ENCODE data around the gene TCP11L2.

- TF ChIP-seq TCF7L2 (IDR thresholded peaks at IDR 0.05; ENCODE audit: low read depth, low read length) (no peak), ZC3H11A (IDR thresholded peaks at IDR 0.05; ENCODE audit: low read depth, low read length) (no peak), NR2C2 (CRISPR knock-in tag; IDR thresholded peaks at IDR 0.05) (no peak), NR2C2 (tag; IDR thresholded peaks at IDR 0.05) (no peak)
These were observed 2.8 kb downstream of the TCP11L2 start for GRCh38 chr12:106305376-106305775.
